C4-2B (cell line): ENCODE measurements around the gene PDE1A.

Source experiments
- ZFX ChIP-seq: fragments of 450-650 bp; IDR thresholded peaks from 2 replicates; pipeline ENCODE4 v1.6.1; 2017
- TF ChIP-seq, protein P1 (sequence below): fragments of 450-650 bp; conservative IDR thresholded peaks from 2 replicates; pipeline ENCODE4 v1.5.1; 2017; ENCODE audit warnings: mild to moderate bottlenecking

DNA sequence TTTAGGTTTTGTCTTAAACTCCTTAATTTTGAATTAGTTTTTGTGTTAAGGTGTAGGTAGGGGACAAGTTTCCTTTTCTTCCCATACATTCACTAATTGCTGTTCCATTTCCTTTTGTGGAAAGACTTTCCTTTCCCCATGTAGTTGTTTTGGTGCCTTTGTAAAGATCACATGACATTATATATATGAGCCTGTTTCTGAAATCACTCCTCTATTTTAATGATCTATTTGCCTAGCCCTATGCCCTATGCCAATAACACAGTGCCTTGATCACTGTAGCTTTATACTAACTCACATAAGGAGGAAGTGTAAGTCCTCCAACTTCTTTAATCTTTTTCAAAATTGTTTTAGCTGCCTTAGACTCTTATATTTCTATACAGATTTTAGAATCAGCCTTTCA lies 229.3 kb downstream of the PDE1A start:
- TF ChIP-seq, protein P1, sequence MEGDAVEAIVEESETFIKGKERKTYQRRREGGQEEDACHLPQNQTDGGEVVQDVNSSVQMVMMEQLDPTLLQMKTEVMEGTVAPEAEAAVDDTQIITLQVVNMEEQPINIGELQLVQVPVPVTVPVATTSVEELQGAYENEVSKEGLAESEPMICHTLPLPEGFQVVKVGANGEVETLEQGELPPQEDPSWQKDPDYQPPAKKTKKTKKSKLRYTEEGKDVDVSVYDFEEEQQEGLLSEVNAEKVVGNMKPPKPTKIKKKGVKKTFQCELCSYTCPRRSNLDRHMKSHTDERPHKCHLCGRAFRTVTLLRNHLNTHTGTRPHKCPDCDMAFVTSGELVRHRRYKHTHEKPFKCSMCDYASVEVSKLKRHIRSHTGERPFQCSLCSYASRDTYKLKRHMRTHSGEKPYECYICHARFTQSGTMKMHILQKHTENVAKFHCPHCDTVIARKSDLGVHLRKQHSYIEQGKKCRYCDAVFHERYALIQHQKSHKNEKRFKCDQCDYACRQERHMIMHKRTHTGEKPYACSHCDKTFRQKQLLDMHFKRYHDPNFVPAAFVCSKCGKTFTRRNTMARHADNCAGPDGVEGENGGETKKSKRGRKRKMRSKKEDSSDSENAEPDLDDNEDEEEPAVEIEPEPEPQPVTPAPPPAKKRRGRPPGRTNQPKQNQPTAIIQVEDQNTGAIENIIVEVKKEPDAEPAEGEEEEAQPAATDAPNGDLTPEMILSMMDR: no peak
- no peak for TF ChIP-seq ZFX
